HG03460 (cell line): ENCODE measurements around the gene PFDN1.
"Not testable (repeated sequence)": the region's sequence is repeated elsewhere in the genome, so short reads cannot be mapped to it uniquely, and the experiment has no call there.

Source experiments
- ATAC-seq: cut with Tn5 transposase; IDR thresholded peaks from one replicate; pipeline ENCODE4 v1.9.1; 2021; ENCODE audit not compliant: unreplicated experiment

Gene PFDN1, protein sequence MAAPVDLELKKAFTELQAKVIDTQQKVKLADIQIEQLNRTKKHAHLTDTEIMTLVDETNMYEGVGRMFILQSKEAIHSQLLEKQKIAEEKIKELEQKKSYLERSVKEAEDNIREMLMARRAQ

DNA sequence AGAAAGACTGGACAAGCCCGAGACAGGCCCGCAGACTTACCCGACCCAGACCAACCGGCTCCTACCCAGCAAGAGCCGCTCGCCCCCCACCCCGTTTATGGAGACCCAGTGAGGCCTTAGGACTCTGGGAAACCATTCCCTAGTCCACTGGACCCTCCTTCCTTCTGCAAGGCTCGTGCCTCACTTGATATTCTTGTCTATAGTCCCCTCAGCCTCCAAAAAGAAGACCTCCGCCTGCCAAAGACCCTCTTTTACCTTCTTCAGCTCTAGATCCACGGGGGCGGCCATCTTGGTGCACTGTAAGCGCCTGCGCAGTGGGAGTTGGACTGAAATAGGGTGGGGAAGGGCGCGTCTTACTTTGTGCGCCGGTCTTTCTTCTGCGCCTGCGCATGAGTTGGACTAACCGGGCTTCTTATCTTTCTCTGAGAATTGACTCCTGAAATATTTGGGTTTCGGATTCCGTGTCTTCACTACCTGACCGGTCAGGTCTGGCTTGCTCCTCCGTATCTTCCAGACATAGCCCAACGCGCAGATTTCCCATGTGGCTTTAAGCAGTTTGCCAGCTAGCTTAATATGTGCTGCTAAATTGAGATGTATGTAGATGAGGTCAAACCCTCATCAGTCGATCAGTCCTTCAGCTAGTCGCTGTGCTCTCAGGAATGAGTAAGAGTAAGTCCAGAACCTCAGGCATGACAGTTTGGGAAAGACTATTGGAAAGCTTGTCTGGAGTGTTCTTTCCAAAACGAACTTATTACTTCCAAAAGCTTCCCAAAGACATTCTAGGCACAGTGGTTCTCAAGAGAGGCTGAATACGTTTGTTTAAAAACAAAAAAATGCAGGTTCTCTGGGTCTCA lies at the start of gene PFDN1:
Gene PFDN1 (minus strand): TSS at position 316 of the 854 bp plus-strand sequence. CDS start 28 bp downstream, at position 288.
- peak; percentile 94 for ATAC-seq

DNA sequence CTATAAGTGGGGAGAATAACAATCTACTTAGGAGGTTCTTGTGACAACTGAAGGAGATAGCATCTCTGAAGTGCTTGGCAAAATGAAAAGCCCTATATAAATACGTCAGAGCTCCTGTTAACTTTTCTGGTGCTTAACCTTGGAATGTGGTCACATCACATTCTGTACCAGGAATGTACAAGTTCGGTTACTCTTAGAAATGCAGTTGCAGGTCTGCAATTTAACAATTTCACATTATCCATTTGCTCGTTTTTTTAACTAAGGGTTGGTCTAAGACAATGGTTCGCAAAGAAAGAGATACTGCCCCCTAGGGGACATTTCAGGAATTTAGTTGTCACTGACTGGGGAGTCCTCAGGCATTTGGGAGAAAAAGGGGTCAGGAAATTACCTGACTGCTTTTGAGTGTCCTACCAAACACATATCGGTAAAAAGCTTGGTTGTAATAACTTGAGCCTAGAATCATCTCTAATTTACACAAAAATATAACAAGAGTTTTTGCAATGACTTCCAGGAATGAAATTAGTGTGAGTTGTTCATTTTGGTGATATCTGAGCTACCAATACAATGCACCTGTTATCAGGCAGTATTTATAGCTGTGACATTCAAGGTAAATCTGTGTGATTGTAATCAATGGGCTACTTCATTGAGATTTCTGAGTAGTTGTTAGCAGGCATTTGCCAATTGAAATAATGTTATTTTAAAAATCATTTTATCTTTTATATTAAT lies 48.9 kb upstream of the PFDN1 start:
- ATAC-seq, result peak; percentile 58

DNA sequence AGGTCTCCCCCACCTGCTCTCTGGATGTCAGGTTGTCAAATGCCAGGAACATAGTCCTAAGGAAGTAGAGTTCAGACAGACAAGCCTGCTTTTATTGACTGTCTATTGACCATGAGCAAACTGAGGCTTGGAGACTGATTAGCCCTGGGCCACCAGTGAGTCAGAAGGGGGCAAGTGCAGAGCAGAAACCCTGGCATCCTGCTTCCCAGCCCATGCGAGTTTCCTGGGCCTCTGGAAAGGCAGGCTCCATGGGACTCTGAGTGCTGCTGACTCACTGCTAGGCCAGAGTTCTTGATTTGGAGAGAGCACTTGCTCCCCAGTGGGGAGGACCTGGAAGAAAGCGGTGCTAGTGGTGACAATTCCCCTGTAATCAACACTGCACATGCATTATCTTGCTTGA lies 46.3 kb upstream of the PFDN1 start:
- ATAC-seq, result no peak

GRCh38 chr5:140348104-140348503 lies 45.2 kb upstream of the PFDN1 start:
- ATAC-seq, result no peak

- no peak for ATAC-seq
Observed at GRCh38 chr5:140347360-140347759, 44.5 kb upstream of the PFDN1 start.

GRCh38 chr5:140346348-140347221 lies 43.7 kb upstream of the PFDN1 start, which contains the start of gene HBEGF:
TSS of gene HBEGF (minus strand) at chr5:140346603. CDS start at chr5:140346328, 275 bp downstream.
- peak; percentile 72 for ATAC-seq

GRCh38 chr5:140345919-140346347 lies 43.0 kb upstream of the PFDN1 start:
- peak; percentile 18 for ATAC-seq

DNA sequence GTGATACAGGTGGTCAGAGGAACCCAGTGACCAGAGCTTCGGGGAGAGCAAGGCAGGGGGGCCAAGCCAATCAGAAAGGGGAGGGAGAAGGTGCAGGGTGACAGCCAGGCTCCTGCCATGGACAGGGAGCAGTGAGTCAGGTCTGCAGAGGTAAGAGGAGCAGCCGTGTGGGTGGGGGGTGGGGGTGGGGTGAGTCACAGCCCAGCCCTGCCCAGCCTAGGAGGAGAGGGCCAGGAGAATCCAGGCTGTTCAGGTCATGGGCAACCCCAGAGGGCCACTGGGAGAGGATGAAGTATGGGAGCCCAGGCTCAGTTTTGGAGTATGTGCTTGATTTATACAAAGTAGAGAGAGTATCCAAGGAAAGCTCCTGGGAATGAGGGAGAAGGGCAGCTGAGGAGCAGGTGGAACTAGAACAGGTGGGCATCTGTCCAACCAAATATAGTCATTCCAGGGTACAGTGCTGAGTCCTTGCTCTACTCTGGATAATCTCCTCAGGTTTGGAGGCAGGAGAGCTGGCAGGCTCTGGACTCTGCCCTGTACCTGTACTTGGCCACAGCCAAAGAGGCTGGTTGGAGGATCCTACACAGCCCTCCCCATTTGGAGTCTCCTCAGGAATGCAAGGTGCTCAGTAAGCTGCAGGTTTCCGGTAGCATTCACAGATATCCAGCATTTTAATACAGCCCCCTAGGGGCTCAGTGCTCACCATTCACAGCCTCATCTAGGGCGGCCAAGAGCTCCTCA lies 42.0 kb upstream of the PFDN1 start:
- no peak for ATAC-seq

- ATAC-seq, result not testable (repeated sequence)
Observed at GRCh38 chr5:140343849-140344248, 40.9 kb upstream of the PFDN1 start.

DNA sequence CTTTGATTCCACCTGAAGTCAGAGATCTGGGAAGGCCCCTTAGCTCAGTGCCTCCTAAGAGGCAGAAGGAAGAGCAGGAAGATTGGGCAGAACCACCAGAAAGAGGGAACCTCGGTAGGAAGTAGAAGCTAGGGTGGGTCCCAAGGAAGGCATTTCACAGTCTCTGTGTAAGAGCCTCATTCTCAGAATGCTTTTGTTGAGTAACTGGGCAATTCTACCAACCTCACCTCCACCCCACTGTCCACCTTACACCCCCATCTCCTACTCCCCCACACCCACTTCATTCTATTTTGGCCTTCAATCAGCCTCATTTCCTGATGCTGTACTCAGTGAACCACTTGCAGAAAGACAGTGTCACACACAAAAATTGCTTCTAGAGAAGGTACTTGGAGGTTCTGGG lies 40.0 kb upstream of the PFDN1 start:
- no peak for ATAC-seq

DNA sequence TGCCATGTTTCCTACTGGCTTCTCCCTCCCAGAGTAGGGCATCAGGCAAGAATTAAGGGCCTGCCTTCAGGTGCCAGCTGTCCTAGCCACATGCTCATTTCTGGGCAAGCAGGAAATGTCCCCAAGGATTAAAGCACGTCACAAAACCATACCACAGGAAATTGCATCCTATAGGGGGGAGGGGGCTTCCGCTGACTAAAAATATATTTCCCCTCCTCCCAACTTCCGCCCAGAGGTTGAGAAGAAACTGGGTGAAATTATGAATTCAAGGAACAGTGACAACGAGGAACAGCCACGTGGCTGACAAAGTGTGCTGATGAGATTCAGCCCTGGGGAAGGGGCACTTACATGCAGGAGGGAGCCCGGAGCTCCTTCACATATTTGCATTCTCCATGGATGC lies 39.4 kb upstream of the PFDN1 start:
- no peak for ATAC-seq

- no peak for ATAC-seq
Observed at GRCh38 chr5:140341591-140341990, 38.7 kb upstream of the PFDN1 start.

DNA sequence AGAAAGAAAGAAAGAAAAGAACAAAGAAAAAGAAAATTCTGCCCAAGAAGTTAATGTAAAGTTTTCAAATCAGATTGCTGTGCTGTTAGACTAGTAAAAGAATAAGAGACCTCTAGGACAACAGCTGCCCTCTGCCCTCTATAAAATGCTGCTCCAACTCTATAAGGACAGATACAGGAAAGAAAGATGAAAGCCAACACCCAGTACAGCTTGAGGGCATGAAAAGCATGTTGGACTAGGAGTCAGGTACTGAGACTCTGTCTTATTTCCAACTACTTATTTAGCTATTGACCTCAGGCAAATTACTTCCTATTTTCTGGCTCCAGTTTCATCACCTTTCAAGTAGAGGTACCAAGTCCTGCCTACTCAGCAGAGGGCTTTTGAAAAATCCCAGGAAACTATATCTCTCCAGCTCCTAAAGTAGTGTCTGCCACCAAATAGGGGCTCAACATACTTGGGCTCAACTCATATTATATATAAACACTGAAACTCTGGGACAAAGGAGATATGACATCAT lies 37.8 kb upstream of the PFDN1 start:
- no peak for ATAC-seq

GRCh38 chr5:140339636-140340035 lies 36.7 kb upstream of the PFDN1 start:
- ATAC-seq, result no peak

DNA sequence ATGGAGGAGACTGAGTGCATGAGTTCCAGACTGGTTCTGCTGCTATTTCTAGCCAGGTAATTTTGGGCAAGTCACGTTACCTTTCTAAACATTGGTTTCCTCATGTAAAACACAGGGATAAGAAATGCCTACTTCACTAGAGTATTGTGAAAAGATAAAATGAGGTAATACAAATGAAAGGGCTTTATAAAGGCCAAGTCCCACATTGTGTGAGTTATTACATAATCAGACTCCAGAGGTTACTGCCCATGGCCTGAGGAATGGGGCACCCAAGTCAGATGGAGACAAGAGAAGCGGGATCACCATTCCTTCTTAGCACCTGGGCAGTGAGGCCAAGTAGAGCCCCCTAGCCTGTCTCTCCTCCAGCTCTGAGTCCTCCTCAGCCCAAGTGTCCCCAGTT lies 36.0 kb upstream of the PFDN1 start:
- ATAC-seq, result no peak

DNA sequence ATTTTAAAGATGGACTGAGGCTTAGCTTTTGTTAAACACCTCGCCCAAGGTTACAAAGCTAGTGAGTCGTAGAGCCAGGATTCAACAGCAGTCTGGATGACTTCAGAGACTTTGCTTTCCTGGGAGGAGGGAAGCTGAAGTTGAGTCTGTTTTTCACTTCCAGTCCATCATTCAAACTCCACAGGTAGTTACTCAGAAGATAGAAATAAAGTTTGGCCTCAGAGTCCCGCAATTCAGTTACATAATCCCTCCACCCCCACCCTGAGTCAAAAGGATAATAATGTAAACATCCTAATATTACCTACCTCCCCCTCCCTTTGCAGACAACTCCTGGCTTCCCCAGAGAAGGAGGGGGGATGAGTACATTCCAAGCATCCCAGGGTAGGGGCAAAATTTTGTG lies 35.4 kb upstream of the PFDN1 start:
- no peak for ATAC-seq

GRCh38 chr5:140337880-140338279 lies 35.0 kb upstream of the PFDN1 start:
- no peak for ATAC-seq

DNA sequence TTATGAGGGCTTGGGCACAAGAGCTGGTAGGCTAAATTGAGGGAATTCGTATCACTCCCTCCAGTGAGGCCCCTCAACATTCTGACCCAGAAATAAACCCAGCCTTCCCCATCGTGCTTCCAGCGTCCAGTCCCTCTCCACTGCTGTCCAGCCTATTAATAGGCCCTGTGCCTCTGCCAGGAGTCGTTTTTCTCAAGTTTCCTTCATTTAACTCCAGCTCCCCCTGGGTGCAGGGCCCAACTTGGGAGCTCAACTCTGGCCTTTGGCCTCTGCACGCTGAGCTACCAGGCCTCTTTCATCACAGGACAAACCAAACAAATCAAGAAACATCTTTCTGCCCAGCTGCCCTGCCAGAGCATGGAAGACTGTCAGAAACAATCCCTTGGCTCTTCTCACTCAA lies 33.5 kb upstream of the PFDN1 start:
- no peak for ATAC-seq

- no peak for ATAC-seq
Observed at GRCh38 chr5:140331638-140332037, 28.7 kb upstream of the PFDN1 start.
